D341Med (cell line): ENCODE results near the gene AHNAK2.

Experiments used
- DNase-seq: peaks from one replicate; pipeline ENCODE4 v3.0.0; 2012; ENCODE audit warnings: low spot score

AHNAK2 gene

DNA sequence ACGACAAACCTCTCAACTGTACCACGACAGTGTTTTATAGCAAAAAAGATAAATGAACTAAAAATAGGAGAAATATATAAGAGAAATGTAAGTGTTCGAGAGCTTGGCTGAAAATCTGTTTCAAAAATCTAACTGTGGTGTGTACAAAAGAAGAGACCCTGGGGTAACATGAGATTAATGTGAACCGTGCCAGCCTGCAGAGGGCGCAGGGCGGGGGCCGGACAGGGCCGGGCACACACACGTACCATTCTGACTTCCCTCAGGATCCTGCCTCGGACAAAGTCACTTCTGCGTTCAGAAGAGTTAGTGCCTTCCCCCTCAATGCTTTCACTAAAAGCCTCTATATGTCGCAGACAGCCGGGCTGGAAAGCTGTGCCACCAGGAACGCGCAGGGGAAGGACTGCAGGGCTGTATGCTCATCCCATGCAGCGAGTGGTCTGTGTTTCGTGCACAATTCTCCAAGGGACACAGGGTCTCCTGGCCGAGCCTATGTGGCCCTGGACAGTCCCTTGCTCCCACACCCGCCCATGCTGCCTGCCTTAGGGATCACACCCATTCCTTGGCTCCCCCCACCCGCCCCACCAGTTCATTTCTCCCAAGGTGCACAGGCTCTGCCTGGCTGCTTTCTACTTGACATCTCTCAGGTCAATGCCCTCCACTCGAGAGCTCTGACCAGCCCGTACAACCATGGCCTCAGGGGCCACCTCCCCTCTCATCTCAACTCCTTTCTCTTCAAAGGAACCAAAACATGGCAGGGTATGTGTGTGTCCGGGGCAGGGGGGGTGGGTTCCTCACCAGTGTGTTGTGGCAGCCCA is 34.2 kb upstream of the AHNAK2 start:
- peak; percentile 67 for DNase-seq

DNA sequence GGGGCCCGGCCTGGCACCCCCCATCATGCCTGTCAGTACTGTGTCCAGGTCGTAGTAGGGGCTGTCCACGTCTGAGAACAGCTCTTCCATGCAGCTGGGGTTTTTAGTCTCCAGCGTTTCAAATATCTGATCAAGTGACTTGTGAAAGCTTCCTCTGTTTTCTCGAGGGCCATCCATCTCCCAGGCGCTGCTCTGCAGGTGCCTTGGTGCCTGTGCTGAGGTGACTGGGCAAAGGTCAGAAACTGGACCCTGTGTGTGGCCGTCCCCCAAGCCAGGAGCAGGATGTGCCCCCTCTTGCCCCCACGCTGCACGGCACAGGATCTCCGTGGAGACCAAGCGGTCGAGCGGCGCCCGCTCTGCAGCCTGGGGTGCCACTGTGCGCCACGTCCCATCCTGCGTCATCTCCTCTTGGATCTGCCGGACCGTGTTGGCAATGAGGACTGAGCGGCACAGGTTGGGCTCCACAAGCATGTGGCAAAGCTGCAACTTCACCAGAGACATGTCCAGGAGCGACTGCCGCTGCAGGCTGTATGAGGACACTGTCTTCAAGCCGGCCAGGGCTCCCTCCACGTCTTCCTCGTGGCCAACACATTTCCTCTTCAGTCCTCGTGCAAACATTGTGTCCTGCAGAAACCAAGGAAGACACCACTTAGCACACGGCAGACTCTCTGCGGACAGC is 33.3 kb upstream of the AHNAK2 start:
- peak; percentile 10 for DNase-seq

DNA sequence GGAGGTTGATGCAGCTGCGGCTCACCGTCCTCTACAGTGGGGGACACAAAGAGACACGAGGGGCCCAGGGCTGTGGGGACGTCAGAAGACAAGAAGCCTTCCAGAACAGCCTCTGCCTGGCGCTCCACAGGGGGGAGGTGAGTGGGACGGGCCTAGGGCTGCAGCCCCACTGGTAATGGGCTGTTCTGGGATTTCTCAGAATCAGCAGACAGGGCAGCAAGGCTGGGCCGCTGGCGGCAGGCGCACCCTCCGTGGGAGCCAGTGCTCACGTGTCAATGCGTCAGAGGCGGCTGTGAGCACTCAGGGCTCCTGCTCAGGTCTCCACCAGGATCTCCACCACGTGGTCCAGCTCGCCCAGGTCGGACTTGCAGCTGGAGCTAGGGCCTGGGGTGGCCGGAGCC is 32.7 kb upstream of the AHNAK2 start:
- DNase-seq, result peak; percentile 8

DNA sequence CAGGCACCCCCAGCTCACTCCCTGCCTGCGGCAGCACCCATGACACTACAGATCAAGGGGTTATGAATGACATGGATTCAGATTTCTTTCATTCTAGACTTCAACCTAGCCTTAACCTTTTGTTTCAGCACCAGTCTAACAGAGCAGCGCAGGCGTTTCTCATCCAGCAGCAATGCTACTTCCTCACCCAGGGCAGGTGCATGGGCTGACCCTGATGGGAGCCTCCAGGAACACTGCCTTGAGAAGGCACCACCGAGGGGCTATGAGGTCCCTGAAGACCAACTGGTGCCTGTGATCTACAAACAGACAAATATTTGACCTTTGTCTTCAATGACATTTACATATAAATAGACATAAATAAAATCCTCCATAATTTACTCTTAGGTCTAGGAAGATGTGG is 31.9 kb upstream of the AHNAK2 start:
- peak; percentile 6 for DNase-seq

DNA sequence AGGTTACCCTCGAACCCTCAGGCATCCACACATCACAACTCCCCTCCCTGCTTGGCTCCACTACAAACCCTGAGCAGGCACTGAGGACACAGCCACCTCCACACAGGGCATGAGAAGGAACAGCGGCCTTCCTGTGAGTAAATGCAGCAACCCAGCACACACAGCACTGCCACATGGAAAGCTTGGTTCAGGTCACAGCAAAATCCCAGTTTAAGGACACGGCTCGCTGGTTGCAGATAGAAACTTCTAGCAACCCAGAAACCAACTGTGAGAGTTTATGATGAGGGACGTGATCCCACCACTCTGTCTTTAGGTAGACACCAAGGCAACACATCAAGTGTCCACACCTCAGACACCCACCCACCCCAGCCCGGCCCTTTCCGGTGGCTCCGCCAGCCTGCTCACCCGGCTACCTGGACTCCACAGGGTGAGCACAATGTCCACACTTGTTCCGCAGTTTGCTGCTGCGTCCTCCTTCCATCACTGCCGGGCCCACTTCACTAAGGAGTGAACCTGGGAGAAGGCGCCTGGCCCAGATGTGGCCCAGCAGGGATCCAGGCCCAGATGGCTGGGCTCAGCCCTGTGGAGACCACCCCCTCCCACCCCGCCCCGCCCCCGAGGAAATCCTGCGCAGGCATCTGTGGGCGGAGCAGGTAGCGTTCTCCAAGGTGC is 29.6 kb upstream of the AHNAK2 start:
- DNase-seq, result peak; percentile 12

DNA sequence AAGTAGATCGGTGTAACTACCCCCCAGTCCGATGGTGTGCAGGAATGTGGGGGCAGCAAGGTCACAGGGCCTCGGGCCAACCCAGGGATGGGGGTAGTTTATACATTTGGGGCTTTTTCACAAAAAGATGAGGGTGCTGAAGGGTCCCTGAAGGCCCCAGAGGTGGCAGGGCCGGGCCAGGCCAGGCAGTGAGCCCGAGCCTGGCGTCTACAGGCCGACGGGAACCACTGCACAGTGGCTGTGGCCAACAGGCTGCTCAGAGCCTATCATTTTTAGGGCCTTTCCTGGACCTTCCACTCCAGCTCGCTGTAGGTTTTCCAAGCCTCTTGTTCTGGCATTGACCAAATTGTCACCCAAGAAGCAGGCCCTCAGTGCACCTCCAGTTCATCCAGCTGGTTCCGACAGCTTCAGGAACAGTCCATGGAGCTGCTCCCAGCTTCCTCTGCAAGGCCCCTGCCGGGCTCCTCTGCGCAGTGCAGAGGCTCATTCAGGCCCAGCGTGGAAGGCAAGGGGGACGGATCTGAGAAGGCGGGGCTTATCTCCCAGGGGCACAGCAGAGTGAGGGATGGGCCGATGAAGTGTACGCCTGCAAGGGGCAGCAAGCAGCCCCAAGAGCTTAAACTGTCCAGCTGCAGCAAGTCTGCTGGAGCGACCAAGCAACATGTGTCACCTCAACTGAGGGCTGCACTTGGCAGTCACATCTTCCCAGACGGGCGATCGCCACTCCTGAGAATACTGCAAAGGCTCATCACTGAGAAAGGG is 28.8 kb upstream of the AHNAK2 start:
- peak; percentile 27 for DNase-seq

DNA sequence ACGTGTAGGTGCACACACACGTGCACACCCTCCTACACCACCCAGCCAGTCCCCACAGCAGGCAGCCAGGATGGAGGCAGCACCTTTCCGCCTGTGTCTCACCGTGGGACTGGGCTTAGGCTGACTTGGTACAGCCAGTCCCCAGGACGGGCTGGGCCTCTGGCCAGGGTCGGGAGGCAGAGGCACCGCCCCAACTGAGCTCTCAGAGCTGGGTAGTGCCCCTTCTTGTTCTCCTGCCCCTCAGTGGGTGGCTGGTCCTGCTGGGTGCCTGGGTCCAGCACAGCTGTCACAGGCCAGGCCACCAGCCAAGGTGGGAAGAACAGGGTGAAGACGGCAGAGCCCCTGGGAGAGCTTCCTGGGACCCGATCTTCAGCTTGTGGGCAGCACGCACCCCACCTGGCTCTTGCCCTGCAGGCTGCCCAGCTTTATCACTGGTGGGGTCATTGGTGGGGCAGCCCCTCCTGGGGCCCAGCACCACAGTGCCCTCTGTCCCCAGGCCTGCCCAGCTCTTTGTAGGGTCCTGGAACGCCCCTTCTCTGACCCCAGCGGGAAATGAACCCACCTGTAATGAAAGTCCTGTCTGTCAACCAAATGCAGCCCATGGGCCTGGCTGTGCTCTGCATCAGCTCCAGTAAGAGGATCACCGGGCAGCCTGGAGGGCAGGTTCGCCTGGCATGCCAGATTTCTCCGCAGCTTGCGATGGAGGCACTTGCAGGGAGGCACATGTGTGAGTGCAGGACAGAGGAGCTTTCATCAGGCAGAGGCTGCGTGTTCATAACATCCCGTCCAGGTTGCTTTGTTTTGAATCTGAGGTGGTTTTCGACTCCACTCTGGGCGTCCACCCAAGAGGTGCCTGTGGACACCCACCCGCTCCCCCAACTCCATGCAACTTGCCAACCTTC is 28.0 kb upstream of the AHNAK2 start:
- peak; percentile 35 for DNase-seq

DNA sequence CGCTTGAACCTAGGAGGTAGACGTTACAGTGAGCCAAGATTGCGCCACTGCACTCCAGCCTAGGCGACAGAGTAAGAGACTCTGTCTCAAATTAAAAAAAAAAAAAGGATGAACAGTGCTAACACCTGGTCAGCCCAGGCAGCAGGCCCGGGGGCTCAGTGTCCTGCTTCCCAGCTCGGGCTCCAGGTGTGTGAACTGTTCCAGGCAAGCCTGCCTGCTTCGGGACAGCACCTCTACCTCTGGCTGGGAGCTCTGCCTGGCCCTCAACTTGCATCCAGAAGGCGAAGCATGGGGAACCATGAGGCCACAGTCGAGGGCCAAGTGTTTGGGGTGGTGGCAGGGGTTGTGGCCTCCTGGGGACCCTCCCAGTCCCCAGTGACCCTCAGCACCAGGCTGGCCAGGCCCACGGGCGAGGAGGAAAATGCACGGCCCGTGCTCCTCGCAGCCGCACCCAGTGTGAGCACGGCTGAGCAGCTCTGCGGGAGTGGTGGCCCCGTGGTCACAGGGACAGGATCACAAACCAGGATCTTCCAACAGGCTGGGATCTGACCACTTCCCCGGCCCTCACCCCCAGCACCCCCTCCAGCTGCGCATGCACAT is 27.3 kb upstream of the AHNAK2 start:
- DNase-seq, result no peak

DNA sequence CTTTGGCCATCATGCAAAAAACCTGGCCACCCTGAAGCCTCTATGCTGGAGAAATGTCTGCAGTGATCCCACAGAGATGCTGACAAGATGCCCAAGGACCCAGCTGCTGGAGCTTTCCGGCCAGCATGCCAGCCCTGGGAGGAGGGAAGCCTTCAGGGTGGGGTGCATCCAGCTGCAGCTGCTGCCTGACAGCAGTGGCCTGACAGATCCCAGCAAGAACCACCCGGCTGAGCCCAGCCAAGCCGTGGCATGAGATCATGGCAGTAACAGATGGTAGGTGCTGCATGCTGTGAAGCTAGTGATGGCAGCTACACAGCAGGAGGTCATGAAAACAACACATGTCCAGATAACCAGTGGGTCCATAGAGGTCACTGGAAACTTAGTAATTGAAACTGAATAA is 21.2 kb upstream of the AHNAK2 start:
- DNase-seq, result no peak

DNA sequence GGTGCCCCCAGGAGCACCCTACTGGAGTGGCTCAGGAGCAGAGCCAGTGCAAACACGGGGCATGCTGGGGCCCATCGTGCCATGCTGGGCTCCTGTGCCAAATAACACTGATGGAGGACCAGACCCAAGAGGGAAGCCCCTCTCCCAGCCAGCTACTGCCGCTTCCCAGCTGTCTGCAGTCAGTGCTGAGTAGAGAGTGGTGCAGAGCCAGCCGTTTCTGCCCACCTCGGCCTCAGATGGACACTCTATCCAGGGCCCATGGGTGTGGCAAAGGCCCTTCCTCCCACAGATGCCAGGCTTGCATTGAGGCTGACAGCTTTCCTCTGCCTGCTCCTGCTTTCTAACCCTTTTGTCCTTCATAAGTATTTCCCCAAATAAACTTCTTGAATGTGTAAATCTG is 20.6 kb upstream of the AHNAK2 start:
- no peak for DNase-seq

DNA sequence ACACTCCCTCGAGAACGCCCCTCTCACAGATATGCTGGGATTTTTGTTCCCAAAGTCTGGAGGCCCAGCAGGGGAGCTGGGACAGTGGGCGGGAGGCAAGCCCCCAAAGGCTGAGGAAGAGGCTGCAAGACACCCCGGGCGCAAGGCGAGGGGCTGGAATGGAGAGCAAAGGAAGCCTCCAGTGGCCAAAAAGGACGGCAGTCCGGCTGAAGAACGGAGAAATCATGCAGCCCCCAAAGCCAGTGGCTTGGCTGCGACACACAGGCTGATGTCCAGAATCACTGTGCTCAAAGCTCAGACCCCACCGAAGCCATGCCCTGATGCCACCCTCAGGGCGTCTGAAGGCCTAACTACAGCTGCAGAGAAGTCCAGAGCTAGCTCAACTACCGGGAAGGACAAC is 18.3 kb upstream of the AHNAK2 start:
- DNase-seq, result no peak

DNA sequence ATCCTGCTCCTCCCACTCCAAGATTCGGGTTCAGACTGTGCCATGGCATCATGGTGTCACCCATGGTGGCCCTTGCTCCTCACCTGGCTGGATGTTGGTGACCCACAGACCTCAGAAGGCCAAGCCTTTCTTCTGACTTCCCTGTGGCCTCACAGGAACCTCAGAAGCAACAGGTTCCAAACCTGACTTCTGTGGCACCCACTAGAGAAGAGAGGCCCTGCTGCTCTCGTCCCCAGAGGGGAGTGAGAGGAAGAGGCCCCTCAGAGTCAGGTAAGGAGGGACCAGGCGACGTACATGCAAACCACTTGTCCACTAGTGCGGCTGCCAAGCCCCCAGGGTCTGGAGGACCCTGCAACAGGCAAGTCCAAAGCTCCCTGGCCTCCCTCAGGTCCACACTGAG is 17.9 kb upstream of the AHNAK2 start:
- DNase-seq, result no peak

DNA sequence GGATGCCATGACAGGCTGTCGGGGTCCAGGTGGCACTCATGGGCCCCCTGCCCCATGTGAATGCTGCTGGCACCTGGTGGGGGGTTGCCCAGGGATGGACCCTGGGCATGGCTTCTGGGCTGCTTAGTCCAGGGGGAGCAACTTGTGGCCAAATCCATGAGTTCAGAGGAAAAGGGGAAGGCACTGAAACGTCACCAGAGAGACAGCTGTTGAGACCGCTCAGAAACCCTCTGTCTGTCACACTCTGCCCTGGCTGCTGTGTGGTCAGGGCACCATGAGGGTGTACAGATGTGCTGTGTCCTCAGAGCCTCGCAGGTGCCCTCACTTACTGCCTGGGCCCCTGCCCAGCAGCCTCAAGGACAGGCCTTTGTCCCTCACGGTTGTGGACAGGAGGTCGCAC is 16.8 kb upstream of the AHNAK2 start:
- no peak for DNase-seq

DNA sequence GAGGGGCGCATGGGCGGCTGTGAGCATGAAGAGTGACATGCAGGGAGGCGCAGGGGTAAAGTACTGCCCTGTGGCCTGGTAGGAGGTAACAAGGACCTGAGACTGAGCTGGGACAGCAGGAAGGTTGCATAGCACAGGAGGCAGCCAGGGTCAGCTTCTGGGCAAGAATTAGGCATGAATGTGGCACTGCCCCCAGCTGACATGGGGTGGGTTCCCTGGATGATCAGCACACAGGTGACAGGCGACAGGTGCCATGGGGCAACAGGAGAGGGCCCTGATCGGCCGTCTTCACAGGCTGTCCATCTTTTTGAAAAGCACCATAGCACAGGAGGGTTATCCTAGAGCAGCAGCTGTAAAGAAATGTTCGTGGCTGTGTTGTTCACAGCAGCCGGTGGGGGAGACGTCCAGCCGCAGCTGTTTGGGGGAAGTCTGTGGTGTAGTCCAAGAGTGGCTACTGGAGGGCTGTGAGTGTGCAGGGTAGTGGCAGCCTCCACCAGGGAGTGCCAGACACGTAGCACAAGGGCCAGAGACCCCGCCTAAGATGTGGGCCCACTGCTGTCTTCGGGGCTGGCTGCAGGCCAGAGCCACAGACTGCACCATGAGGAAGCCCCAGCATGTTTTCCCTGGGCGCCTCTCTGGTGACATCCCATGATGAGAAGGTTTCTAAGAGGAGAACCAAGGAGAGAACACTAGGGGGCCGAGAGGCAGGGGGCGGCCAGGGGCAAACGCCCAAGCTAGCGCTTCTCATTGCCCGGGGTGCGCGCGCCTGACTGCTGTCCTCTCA is 15.8 kb upstream of the AHNAK2 start:
- DNase-seq, result no peak

DNA sequence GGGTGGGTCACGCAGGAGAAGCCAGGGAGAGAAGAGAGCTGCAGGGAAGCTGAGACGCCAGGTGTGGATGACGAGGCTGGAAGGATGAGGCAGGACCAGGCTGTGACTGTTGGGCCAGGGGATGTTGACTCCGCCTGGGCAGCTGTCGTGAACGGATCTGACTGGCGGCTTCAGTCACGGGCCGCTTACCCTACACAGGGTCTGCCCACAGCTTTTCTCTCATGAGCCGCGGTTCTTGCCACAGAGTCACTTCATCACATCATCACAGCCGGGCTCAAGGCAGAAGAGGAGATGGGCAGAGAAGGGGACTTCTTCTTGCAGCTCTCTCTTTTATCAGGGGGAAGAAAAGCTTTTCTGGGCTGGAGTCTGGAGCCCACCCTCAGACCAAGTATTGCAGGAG is 15.1 kb upstream of the AHNAK2 start:
- DNase-seq, result no peak

DNA sequence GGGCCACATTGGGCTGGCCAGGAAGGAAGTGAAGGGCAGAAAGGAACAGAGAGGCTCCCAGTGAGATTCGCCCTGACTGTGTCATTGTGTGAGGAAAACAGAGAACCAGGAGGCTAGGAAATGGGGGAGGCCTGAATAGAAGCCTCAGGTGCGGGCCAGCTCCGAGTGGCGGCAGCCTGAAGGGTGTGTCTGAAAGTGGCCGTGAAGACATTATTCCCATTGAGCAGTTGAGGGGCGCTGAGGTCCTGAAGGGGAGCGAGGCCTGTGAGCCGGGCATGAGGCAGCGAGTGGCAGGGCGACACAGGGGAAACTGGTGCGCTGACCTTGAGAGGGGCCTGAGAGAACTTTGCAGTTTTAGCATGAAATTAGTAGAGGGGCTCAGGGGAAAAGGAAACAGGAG is 14.3 kb upstream of the AHNAK2 start:
- no peak for DNase-seq

DNA sequence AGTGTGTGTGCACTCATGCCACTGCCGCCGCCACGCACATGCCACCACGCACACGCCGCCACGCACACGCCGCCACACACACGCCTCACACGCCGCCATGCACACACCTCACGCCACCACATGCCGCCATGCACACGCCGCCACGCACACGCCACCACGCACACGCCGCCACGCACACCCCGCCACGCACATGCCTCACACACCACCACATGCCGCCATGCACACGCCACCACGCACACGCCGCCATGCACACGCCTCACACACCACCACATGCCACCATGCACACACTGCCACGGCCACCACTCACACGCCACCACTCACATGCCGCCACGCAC is 13.7 kb upstream of the AHNAK2 start:
- no peak for DNase-seq

DNA sequence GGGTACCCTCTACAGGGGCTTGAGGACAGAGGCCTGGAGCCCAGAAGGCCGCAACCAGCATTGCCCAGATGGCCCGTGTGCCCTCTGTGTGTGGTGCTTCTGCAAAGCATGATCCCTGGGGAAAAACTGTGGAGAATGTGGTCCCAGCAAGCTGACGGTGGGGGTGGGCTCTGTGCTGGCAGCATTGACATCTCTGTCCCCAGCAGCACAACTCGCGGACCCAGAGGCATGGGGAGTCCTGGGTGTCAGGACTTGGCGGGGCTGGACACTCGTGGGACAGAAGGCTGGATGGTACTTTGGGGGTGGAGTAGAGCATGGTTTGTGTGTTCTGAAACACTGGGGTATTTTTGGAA is 11.8 kb upstream of the AHNAK2 start:
- no peak for DNase-seq

DNA sequence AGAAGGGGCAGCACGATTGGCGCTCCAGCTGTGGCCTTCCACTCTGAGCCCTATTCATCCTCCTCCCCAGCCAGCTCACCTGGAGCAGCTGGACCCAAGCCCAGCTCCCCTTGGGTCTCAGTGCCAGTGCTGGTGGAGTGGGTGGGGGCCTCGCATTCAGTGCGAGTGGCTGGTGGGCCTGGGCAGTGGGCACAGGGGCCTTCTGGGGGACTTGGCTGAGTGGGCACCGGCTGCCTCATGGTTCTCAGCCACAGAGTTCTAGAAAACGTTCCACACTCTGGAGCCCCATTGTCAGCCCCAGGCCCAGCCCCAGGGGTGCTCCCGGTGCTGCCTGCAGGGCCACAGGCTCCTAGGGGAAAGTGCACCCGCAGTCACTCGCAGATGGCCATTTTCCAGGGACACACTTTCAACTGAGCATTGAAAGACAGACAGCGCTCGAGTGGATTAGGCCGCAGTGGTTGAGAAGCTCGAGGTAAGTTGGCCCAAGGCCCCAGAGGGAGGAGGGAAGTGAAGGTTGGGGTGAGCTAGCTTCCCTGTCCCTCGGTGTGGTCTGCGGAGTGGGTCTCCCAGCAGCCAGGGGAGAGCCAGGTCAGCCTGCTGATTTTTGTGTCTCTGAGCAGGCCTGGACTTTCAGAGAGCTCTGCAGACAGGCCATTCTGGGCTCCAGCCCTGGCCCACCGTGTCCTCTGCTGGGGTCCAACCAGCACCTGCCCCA is 11.2 kb upstream of the AHNAK2 start:
- DNase-seq, result no peak
